ENCODE data around the gene NLN.

The NLN gene

GRCh38 chr5:65873181-65873750, 151.3 kb downstream of the NLN start:
- no peak for DNase-seq (ENCODE audit: low read depth)

GRCh38 chr5:65874241-65874640, 152.2 kb downstream of the NLN start:
- peak; percentile 57 for DNase-seq (ENCODE audit: low read depth)

GRCh38 chr5:65876496-65876895, 154.5 kb downstream of the NLN start:
- DNase-seq (ENCODE audit: low read depth): no peak

GRCh38 chr5:65876970-65877369, 155.0 kb downstream of the NLN start:
- DNase-seq (ENCODE audit: low read depth): no peak
